Measurements from ENCODE around the gene FN1.
A peak's percentile ranks its signal among the peaks of the same experiment; 100 is the strongest.

FN1 gene

GRCh38 chr2:215383652-215384279, 52.1 kb downstream of the FN1 start:
- DNase-seq (ENCODE audit: low spot score) = no peak

GRCh38 chr2:215382480-215382879, 53.4 kb downstream of the FN1 start:
- no peak for DNase-seq (ENCODE audit: low spot score)

- no peak for DNase-seq (ENCODE audit: low spot score)
Observed at GRCh38 chr2:215382011-215382410, 53.9 kb downstream of the FN1 start.

- DNase-seq (ENCODE audit: low spot score) = no peak
Observed at GRCh38 chr2:215380699-215381098, 55.2 kb downstream of the FN1 start.

- no peak for DNase-seq (ENCODE audit: low spot score)
Observed at GRCh38 chr2:215379948-215380347, 55.9 kb downstream of the FN1 start.

- DNase-seq (ENCODE audit: low spot score) = no peak
Observed at GRCh38 chr2:215379039-215379438, 56.8 kb downstream of the FN1 start.

GRCh38 chr2:215378045-215378444, 57.8 kb downstream of the FN1 start:
- DNase-seq (ENCODE audit: low spot score) = no peak

GRCh38 chr2:215377283-215377682, 58.6 kb downstream of the FN1 start:
- DNase-seq (ENCODE audit: low spot score) = no peak

- no peak for DNase-seq (ENCODE audit: low spot score)
Observed at GRCh38 chr2:215376103-215376780, 59.6 kb downstream of the FN1 start.

- DNase-seq (ENCODE audit: low spot score) = no peak
Observed at GRCh38 chr2:215375467-215375830, 60.4 kb downstream of the FN1 start.

GRCh38 chr2:215374642-215375466, 61.0 kb downstream of the FN1 start:
- no peak for DNase-seq (ENCODE audit: low spot score)

- no peak for DNase-seq (ENCODE audit: low spot score)
Observed at GRCh38 chr2:215374002-215374401, 61.9 kb downstream of the FN1 start.

- DNase-seq (ENCODE audit: low spot score) = no peak
Observed at GRCh38 chr2:215372968-215373649, 62.8 kb downstream of the FN1 start.

- DNase-seq (ENCODE audit: low spot score) = no peak
Observed at GRCh38 chr2:215371915-215372897, 63.7 kb downstream of the FN1 start.

- DNase-seq (ENCODE audit: low spot score) = no peak
Observed at GRCh38 chr2:215370112-215370965, 65.5 kb downstream of the FN1 start.

GRCh38 chr2:215369181-215369760, 66.6 kb downstream of the FN1 start:
- DNase-seq (ENCODE audit: low spot score) = no peak

- no peak for DNase-seq (ENCODE audit: low spot score)
Observed at GRCh38 chr2:215368493-215368809, 67.4 kb downstream of the FN1 start.

GRCh38 chr2:215367662-215368492, 68.0 kb downstream of the FN1 start:
- peak; percentile 43 for DNase-seq (ENCODE audit: low spot score)

GRCh38 chr2:215366440-215367032, 69.3 kb downstream of the FN1 start:
- no peak for DNase-seq (ENCODE audit: low spot score)

All from AG20443 (cell line).